Left ventricle myocardium inferior (tissue), 1 donor: Measurements from ENCODE around the gene PACS1. TPM values are rescaled to one million over a fixed set of nuclear protein-coding genes. Genes with fewer than 3 reads are reported as not detected.
"Not testable (repeated sequence)": the region's sequence is repeated elsewhere in the genome, so short reads cannot be mapped to it uniquely, and the experiment has no call there.

Experiments
- DNase-seq: peaks from one replicate; pipeline ENCODE4 v3.0.0-alpha.2; 2020
- H3K27ac ChIP-seq: fragments of 200-600 bp; replicated peaks from 2 replicates; pipeline ENCODE4 v1.8.0; 2021
- H3K27me3 ChIP-seq: fragments of 200-600 bp; 2 replicates; pipeline ENCODE4 v1.8.0; 2021; ENCODE audit warnings: low read depth
- H3K36me3 ChIP-seq: fragments of 200-600 bp; 2 replicates; pipeline ENCODE4 v1.8.0; 2021
- H3K4me1 ChIP-seq: fragments of 200-600 bp; 2 replicates; pipeline ENCODE4 v1.8.0; 2021
- H3K4me3 ChIP-seq: fragments of 200-600 bp; 2 replicates; pipeline ENCODE4 v1.8.0; 2021; ENCODE audit warnings: mild to moderate bottlenecking, moderate library complexity
- H3K9me3 ChIP-seq: fragments of 200-600 bp; replicated peaks from 2 replicates; pipeline ENCODE4 v1.8.0; 2021
- intact Hi-C: fragments of 100-400 bp; cut with micrococcal nuclease; formaldehyde crosslinking; loops from one replicate; pipeline ENCODE4 v1.11.0; 2022
- total RNA-seq: library from RNA; stranded (reverse); fragmentation: NEBNext Ultra II Directional; extraction: Animal tissue kit (Norgen Biotek cat#: 25700); gene quantifications from one replicate; pipeline ENCODE4 v1.2.1, GENCODE V29; 2021
- TF ChIP-seq, protein P1 (sequence below): fragments of 200-600 bp; IDR thresholded peaks from 2 replicates; pipeline ENCODE4 v1.8.0; 2021; ENCODE audit warnings: antibody characterized with exemption, mild to moderate bottlenecking, borderline replicate concordance
- donor health status: DM: no; HTN: yes; CAD: no; lungs with severe emphysema.

PACS1 gene
- total RNA-seq, 1 donor from 2014 or later, result 54.9 TPM

DNA sequence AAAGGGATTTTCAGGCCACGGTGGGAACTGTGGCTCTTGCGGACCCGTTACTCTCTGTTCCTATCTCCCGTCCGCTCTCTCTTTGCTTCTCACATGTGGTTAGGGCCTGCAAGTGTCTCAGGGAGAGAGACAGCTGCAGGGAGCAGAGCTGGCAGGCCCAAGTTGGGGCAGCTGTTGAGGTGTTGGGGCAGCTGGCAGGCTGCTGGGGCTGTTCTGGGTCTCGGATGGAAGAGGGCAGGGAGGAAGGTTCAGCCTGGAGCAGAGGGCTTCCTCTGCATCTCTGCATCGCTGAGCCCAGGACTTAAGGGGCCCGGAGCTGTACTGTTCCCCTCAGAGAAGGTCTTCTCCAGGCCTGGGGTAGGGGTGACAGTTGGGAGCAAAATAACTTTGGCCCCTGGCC is 205.3 kb downstream of the PACS1 start:
- TF ChIP-seq, protein P1, sequence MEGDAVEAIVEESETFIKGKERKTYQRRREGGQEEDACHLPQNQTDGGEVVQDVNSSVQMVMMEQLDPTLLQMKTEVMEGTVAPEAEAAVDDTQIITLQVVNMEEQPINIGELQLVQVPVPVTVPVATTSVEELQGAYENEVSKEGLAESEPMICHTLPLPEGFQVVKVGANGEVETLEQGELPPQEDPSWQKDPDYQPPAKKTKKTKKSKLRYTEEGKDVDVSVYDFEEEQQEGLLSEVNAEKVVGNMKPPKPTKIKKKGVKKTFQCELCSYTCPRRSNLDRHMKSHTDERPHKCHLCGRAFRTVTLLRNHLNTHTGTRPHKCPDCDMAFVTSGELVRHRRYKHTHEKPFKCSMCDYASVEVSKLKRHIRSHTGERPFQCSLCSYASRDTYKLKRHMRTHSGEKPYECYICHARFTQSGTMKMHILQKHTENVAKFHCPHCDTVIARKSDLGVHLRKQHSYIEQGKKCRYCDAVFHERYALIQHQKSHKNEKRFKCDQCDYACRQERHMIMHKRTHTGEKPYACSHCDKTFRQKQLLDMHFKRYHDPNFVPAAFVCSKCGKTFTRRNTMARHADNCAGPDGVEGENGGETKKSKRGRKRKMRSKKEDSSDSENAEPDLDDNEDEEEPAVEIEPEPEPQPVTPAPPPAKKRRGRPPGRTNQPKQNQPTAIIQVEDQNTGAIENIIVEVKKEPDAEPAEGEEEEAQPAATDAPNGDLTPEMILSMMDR, result no peak
- Histone ChIP-seq H3K4me3 (no peak overlapping the region), H3K9me3 (no peaks in the 10 kb centered on the region), H3K4me1 (peaks cover 26% of the 10 kb centered on the region), H3K36me3 (peaks cover 52% of the 10 kb centered on the region), H3K27ac (no peak overlapping the region), H3K27me3 (peaks cover 9% of the 10 kb centered on the region)
- no peak for DNase-seq
- intact Hi-C loops, result no loop called here

DNA sequence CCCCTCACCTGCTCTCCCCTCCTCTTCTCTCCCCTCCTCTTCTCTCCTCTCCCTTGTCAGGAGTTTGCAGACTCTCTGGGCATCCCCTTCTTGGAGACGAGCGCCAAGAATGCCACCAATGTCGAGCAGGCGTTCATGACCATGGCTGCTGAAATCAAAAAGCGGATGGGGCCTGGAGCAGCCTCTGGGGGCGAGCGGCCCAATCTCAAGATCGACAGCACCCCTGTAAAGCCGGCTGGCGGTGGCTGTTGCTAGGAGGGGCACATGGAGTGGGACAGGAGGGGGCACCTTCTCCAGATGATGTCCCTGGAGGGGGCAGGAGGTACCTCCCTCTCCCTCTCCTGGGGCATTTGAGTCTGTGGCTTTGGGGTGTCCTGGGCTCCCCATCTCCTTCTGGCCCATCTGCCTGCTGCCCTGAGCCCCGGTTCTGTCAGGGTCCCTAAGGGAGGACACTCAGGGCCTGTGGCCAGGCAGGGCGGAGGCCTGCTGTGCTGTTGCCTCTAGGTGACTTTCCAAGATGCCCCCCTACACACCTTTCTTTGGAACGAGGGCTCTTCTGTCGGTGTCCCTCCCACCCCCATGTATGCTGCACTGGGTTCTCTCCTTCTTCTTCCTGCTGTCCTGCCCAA is 206.0 kb downstream of the PACS1 start:
- Histone ChIP-seq H3K27me3 (peaks cover 11% of the 10 kb centered on the region), H3K36me3 (peaks cover 52% of the 10 kb centered on the region), H3K4me1 (peaks cover 19% of the 10 kb centered on the region), H3K4me3 (no peak overlapping the region), H3K9me3 (no peaks in the 10 kb centered on the region), H3K27ac (no peak overlapping the region)
- intact Hi-C loops, result no loop called here
- TF ChIP-seq, protein P1, result no peak
- no peak for DNase-seq

DNA sequence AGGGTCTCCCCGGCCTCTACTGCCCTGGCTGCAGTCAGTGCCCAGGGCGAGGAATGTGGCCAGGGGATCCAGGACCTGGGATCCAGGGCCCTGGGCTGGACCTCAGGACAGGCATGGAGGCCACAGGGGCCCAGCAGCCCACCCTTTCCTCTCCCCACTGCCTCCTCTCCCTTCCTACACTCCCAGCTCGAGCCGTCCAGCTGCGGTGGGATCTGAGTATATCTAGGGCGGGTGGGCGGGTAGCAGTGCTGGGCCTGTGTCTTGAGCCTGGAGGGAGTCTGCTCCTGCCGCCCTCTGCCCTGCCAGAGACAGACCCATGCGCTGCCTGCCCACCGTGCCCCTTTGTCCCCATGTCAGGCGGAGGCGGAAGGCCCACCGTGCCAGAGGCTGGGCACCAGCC is 206.5 kb downstream of the PACS1 start:
- intact Hi-C loops, H3K4me3 ChIP-seq, H3K9me3 ChIP-seq, DNase-seq, H3K27ac ChIP-seq: not testable (repeated sequence)
- H3K27me3 ChIP-seq, result peaks cover 11% of the 10 kb centered on the region
- peaks cover 48% of the 10 kb centered on the region for H3K36me3 ChIP-seq
- H3K4me1 ChIP-seq, result peaks cover 15% of the 10 kb centered on the region

DNA sequence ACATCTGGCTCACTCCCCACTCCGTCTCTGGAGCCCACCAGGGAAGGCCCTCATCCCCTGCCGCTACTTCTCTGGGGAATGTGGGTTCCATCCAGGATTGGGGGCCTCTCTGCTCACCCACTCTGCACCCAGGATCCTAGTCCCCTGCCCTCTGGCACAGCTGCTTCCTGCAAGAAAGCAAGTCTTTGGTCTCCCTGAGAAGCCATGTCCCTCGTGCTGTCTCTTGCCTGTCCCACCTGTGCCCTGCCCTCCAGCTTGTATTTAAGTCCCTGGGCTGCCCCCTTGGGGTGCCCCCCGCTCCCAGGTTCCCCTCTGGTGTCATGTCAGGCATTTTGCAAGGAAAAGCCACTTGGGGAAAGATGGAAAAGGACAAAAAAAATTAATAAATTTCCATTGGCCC is 207.0 kb downstream of the PACS1 start:
- Histone ChIP-seq H3K27me3 (peaks cover 11% of the 10 kb centered on the region), H3K36me3 (peaks cover 43% of the 10 kb centered on the region), H3K4me1 (peaks cover 19% of the 10 kb centered on the region)
- H3K4me3 ChIP-seq, DNase-seq, H3K27ac ChIP-seq, H3K9me3 ChIP-seq, intact Hi-C loops: not testable (repeated sequence)

DNA sequence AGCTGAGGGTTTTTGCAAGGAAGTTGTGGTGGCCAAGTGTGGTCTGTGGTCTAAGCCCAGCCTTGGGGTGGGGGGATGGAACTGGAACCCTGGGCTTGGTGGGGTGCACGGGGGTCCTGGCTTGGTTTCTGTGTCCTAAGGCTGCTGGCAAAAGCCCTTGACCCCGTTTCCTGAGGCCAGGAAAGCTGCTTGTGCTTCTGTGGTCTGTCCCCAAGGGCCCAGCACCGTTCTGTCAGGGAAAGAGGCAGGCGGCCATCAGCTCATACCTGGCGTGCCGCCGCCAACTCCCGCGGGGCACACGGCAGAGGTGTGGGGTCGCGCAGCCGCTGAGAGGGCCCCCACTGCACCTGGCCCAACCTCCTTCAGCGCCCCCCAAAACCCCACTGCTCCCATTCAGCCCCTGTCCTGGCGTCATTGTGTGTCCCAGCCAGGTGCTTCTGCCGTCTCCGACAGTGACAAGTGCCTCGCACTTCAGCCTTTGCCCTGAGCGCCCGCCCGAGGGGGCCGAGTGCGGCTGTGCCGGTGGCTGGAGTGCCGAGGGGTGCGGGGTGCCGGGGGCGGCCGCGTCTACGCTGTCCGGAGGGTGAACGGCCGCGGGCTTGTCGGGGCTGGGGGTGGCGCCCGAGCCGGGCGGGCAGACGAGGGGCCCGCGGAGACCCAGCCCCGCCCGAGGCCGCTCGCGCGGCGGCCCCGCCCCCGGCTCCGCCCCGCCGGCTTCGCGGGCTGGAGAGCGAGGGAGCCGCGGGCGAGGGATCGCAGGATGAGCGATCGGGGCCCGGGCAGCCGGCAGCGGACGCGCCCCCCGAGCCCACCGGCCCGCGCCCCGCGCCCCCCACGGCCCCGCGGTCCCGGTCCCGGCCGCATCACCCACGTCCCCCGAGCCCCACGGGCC is 207.6 kb downstream of the PACS1 start, which contains the start of gene CNIH2:
CNIH2 (plus strand) TSS at position 705 of the 892 bp plus-strand sequence. CDS start 282 bp downstream, outside the sequence.
- TF ChIP-seq, protein P1, result no peak
- H3K27ac ChIP-seq, result peak within 1 kb of the TSS; percentile 45
- no peaks in the 10 kb centered on the region for H3K9me3 ChIP-seq
- DNase-seq, result no peak
- peak within 1 kb of the TSS; percentile 58 for H3K4me3 ChIP-seq
- peaks cover 37% of the 10 kb centered on the region for H3K36me3 ChIP-seq
- peaks cover 11% of the 10 kb centered on the region for H3K27me3 ChIP-seq
- intact Hi-C loops, result no loop called here
- peaks cover 25% of the 10 kb centered on the region for H3K4me1 ChIP-seq

DNA sequence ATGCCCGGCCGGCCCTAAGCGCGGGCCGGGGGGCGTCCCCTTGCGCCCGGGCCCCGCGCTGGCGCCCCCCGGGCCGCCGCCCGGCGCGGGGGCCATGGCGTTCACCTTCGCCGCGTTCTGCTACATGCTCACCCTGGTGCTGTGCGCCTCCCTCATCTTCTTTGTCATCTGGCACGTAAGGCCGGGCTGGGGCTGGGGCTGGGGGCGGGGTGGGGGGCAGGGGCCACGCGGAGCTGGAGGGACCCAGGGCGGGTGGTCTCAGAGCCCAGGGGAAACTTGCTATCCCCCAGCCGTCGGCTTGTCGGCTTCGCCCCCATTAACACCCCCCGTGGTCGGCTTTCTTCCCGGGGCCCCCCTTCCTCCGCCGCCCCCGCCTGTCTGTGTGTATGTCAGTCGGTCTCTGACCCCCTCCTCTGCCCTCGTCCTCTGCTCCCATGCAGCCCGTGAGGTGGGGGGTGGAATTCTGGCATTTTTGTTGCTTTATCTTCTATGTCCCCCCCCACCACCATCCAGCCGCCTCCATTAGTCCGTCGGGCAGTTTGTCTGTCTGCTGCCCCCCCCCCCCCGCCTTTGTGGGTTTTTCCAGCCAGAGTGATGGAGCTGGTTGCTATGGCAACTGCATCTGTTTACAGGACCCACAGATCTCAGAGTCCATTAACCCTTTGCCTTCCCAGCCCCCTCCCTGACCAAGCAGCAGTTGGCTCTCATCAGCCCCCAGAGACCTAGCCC is 208.5 kb downstream of the PACS1 start:
- TF ChIP-seq, protein P1, result no peak
- no peaks in the 10 kb centered on the region for H3K9me3 ChIP-seq
- no peak overlapping the region for H3K27ac ChIP-seq
- intact Hi-C loops, result no loop called here
- H3K36me3 ChIP-seq, result peaks cover 29% of the 10 kb centered on the region
- H3K4me3 ChIP-seq, result peak overlapping the region; percentile 58
- peaks cover 11% of the 10 kb centered on the region for H3K27me3 ChIP-seq
- H3K4me1 ChIP-seq, result peaks cover 28% of the 10 kb centered on the region
- DNase-seq, result no peak
